Measurements from ENCODE around the gene PTCRA.

Gene PTCRA

GRCh38 chr6:42960243-42961019, 44.6 kb downstream of the PTCRA start, which contains the start of gene GNMT:
GNMT (plus strand) TSS chr6:42960754; CDS start chr6:42960768, 14 bp downstream.
- TF ChIP-seq CTCF (conservative IDR thresholded peaks at IDR 0.05) (no peak), ZFX (IDR thresholded peaks at IDR 0.05) (no peak; the same call in 1 of the 2 replicates)
- peak within 1 kb of the TSS; percentile 80 for H3K27ac ChIP-seq

GRCh38 chr6:42961020-42961470, 45.2 kb downstream of the PTCRA start:
- TF ChIP-seq ZFX (IDR thresholded peaks at IDR 0.05) (no peak), CTCF (conservative IDR thresholded peaks at IDR 0.05) (no peak)
- H3K27ac ChIP-seq = peak overlapping the region; percentile 80

GRCh38 chr6:42962096-42962495, 46.2 kb downstream of the PTCRA start:
- H3K27ac ChIP-seq = no peak overlapping the region
- TF ChIP-seq ZFX (IDR thresholded peaks at IDR 0.05) = no peak
- no peak for TF ChIP-seq CTCF (conservative IDR thresholded peaks at IDR 0.05)

- no peak overlapping the region for H3K27ac ChIP-seq
- no peak for TF ChIP-seq CTCF (conservative IDR thresholded peaks at IDR 0.05)
Measured at GRCh38 chr6:42962502-42963178, 46.8 kb downstream of the PTCRA start.

- TF ChIP-seq CTCF (conservative IDR thresholded peaks at IDR 0.05) (no peak), ZFX (IDR thresholded peaks at IDR 0.05) (no peak)
- no peak overlapping the region for H3K27ac ChIP-seq
Measured at GRCh38 chr6:42963179-42963854, 47.5 kb downstream of the PTCRA start.

GRCh38 chr6:42963855-42964605, 48.2 kb downstream of the PTCRA start:
- TF ChIP-seq CTCF (conservative IDR thresholded peaks at IDR 0.05) (no peak; the same call in 1 of the 2 replicates), ZFX (IDR thresholded peaks at IDR 0.05) (no peak)
- H3K27ac ChIP-seq = no peak overlapping the region

Data from C4-2B (cell line).